Epidermal melanocyte (primary cell): ENCODE results near the gene CD180.

ENCODE experiments used
- DNase-seq: peaks from one replicate; pipeline ENCODE4 v3.0.0; 2011; ENCODE audit warnings: low spot score; ENCODE audit not compliant: insufficient read length

CD180 gene

GRCh38 chr5:67214036-67214435, 17.4 kb upstream of the CD180 start:
- DNase-seq, result no peak

DNA sequence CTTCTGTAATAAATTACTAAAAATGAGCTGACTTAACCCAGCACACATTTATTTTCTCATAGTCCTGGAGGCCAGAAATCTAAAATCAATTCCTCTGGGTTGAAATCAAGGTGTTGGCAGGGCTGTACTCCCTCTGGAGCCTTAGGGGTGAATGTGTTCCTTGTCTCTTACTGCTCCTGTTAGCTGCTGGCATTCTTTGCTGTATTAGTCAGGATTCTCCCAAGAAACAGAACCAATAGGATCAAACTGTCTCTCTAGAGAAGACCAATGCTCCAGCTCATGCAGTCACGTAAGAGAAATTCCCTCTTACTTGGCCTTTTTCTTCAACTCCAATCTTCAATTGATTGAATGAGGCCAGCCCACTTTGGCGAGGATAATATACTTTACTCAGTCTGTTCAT, 15.3 kb upstream of the CD180 start:
- no peak for DNase-seq

DNA sequence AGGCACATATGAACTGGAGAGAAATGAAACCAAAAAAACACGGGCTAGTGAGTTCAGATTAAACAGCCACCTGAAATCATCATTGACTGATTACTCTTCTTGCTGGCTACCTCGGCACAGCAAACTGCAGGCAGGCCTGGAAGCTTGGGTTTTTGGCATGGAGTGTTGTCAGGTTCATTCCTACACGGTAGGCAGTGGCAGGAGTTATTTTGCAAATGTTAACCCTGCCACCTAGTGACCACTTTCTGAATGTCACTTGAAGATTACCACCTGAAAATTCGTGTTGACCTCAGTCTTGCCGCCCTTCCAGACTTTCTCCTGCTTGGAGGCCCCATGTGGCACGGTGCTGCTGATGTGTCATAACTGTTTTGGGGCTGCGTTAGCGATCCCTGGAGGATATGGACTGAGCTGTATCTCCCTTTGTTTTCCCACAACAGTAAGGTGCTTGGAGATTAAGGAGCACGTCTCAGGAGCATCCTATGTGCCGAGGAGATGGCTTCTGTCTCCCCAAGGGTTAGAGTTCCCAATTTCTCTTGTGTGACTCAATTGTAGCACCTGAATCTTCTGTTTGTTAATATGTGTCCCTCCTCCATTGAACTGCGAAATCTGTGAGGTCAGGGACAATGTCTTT, 12.7 kb upstream of the CD180 start:
- DNase-seq, result peak; percentile 57

GRCh38 chr5:67208403-67208802, 11.8 kb upstream of the CD180 start:
- no peak for DNase-seq

- no peak for DNase-seq
Measured at GRCh38 chr5:67206929-67207328, 10.3 kb upstream of the CD180 start.

- DNase-seq, result no peak
Measured at GRCh38 chr5:67206461-67206860, 9.9 kb upstream of the CD180 start.

DNA sequence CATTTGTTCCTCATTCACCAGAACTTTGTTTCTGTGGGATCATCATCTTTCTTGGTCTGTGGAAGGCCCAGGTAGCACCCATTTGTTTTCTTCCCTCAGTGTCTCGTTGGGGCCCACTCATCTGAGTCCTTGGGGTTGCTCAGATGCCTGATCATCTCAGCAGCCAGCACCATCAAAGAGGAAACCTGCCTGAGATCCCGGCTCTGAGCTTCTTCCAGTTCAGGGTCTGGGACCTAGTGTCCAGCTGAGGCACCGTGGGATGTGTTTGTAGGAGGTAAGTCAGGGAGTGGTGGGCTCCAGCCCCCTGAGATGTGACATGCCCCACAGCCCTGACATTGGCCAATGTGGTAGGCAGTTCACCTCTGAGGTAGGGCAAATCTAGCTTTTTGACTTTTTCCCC, 9.4 kb upstream of the CD180 start:
- no peak for DNase-seq

DNA sequence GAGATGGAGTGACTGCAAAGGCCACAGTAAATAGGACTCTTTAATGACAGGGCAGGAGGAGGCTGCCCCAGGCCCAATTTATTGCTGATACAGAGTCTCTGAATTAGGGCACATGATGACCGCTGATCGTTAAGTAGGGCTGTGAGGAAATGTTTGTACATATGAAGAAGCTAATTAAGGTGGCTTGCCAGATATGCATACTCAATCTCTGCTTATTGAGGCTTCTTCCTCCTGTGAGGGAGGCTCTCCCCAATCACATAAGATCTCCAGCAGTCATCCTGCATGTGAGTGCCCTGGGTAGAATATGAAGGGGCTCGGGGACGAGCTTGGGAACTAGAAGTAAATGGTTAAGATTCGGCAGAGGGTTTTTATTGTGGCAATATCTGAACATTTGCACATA, 8.2 kb upstream of the CD180 start:
- no peak for DNase-seq

DNA sequence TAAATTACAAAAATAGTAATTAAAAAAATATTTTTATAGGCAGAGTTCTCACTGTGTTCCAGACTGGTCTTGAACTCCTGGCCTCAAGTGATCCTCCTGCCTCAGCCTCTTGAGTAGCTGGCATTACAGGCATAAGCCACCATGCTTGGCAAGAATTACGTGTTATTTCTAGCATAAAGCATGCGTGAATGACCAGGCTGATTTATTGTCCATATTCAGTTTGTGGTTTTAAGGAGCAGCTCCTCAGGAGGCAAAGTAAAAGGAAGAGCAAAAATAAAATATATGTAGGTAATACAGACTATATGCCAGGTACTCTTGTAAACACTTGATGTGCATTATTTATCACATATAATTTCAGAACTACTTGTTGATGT, 7.1 kb upstream of the CD180 start:
- no peak for DNase-seq

- no peak for DNase-seq
Measured at GRCh38 chr5:67202828-67203227, 6.2 kb upstream of the CD180 start.

DNA sequence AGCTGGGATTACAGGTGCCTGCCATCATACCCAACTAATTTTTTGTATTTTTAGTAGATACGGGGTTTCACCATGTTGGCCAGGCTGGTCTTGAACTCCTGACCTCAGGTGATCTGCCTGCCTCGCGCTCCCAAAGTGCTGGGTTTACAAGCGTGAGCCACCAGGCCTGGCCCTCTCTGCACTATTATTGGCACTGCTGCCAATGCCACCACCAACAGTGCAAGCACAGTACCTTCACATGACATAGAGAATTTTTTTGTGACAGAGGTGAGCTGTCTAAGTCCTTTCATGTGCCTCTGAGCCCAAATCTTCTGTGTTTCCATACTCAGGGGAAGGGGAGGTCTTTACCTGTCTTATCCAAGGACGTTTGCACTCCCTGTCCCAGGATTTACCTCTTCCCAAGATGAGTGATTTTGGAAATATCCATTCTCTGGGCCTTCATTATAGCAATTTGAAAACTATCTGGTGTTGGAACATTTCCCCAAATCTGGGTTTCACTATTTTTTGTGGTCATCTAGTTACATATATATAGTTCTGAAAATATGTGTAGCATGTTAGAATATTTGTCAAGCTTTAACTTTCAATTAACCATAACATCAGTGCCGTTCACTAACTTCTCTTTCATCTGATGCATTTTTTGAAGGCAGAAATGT, 5.4 kb upstream of the CD180 start:
- no peak for DNase-seq

GRCh38 chr5:67200809-67201562, 4.4 kb upstream of the CD180 start:
- DNase-seq, result no peak

DNA sequence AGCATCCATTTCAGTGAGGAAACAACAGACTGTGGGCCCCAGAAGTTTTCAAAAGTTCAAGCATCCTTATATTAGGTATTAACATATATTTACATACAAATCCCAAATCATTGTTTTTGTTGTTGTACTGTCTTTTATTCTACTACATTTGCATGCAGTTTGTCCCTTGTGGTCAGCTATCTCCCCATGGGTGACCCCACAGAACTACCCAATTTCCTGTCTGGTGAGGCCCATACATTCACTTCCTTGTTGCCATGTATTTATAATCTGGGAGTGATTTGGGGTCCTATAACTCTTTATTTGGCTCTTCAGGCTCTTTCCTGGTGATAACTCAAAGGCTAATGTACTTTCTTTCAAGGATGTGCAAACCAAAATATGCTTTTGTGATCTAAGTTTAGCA, 3.3 kb upstream of the CD180 start:
- DNase-seq, result no peak

- no peak for DNase-seq
Measured at GRCh38 chr5:67198917-67199316, 2.3 kb upstream of the CD180 start.

DNA sequence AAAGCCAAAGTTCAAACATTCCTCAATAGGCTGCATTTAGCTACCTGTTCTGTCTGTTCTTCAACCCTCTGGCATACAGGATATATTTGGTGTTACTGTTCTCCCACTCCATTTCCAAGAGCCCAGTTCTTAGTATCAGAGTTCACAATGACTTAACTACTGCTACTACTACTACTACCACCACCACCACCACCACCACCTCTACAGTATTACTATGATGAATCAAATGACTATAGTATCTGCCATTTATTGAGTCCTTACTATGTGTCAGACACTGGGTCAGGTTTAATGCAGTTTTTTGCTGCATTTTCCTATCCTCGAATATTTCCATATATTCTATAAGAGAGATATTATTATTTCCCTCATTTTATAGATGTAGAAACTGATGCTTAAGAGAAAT, 937 bp upstream of the CD180 start:
- DNase-seq, result no peak

DNA sequence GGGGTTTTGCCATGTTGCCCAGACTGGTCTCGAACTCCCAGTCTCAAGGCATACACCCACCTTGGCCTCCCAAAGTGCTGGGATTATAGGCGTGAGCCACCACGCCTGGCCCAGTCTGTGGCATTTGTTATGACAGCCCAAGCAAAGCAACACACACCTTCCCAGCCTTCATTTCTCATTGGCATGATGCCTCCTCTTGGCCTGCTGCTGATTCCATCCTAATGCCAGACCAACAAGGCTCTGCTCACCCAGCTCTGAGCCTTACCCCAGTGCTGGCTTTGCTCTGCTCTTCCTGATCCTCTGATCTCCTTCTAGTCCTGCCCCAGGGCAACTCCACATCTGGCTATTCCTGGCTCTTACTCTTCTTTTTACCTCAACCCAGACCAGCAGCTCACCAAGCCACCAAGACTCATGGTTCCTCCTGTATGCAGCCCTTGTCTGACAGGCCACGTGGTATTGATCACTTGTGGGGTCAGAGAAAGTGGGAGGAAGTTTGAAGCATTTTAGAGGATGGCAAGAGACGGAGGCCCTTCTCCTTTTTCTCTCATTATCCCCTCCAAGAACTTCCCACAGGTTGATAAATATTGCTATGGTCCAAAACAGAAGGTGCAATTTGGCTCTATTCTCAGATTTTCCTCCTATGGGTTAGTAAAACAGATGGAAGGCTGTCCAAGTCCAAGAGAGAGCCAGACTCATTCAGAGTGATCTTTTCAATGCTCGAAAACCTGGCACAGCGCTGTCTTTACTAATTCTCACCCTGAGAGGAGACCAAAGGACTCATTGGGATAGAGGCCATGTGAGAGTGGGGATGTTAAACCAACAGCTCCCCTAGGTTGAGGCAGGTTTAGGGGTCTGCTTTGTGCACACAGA, 958 bp downstream of the CD180 start:
- no peak for DNase-seq

GRCh38 chr5:67194166-67194565, 2.4 kb downstream of the CD180 start:
- DNase-seq, result no peak

DNA sequence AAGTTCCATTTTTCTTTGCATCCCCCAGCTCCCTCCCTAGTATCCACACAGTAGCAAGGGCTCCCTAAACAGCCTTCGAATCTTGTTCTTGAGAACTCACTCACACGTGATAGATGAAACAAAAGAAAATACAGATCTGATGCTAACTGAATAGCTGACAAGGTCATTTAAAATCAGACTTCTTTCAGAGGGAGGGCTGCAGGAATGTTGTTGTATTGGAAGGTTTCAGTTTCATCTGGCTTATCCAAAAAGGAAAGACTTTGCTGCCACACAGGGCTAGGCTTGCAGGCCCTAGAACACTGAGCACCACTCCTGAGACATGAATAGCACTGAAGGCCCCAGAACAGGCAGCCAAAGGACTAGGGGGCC, 3.2 kb downstream of the CD180 start:
- no peak for DNase-seq

GRCh38 chr5:67192719-67193438, 3.7 kb downstream of the CD180 start:
- no peak for DNase-seq

DNA sequence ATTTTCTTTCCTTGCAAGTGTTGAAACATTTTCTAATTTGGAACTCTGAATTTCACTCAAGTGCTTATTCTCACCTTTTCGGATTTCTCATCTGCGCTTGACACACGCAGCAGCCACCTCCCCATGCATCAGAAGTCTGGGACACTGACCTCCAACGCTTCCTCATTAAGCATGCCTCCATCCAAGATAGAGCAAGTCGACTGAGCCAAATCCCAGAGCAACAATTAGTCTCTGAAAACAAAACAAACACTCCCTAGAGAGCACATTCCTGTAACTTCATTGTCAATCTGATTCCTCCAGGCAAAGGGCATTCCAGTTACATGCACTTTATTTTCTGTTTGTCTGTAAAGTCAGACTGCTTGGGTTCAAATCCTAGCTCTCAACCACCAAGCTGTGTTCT, 5.7 kb downstream of the CD180 start:
- DNase-seq, result no peak

DNA sequence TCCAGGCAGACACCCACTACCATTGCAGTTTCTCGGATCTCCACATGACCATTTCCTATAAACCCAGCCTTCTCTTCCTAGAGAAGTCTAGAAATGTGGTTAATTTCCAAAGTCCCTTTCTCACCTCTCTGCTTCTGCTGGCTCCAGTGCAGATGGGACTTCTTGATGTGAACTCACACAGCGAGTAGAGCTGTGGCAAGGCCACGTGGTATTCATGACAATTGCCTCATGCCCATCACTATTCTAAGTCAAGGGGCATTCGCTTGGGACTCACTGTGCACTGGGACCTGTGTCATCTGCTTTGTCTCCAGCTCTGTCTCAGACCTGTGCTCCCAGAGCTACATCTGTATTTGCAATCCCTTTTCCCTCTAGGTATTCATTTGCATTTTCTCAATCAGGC, 6.2 kb downstream of the CD180 start:
- DNase-seq, result no peak
